GM23338 (cell line): Measurements from ENCODE around the gene COTL1.

ENCODE experiments used
- TF ChIP-seq, protein P1 (sequence below), 2 experiments: fragments of 200-600 bp in 1 of 2; sonication (generic) in 1 of 2; conservative IDR thresholded peaks; 2 replicates each; pipeline versions ENCODE4 v1.5.1 to v1.6.1; 2016 to 2017; ENCODE audit warnings: antibody characterized with exemption in 2 of 2, low read depth in 2 of 2, mild to moderate bottlenecking in 2 of 2, moderate library complexity in 1 of 2
- TF ChIP-seq, protein P2 (sequence below): IDR thresholded peaks from one replicate; pipeline ENCODE4 v1.6.1; 2018; ENCODE audit warnings: antibody characterized with exemption; ENCODE audit not compliant: unreplicated experiment

DNA sequence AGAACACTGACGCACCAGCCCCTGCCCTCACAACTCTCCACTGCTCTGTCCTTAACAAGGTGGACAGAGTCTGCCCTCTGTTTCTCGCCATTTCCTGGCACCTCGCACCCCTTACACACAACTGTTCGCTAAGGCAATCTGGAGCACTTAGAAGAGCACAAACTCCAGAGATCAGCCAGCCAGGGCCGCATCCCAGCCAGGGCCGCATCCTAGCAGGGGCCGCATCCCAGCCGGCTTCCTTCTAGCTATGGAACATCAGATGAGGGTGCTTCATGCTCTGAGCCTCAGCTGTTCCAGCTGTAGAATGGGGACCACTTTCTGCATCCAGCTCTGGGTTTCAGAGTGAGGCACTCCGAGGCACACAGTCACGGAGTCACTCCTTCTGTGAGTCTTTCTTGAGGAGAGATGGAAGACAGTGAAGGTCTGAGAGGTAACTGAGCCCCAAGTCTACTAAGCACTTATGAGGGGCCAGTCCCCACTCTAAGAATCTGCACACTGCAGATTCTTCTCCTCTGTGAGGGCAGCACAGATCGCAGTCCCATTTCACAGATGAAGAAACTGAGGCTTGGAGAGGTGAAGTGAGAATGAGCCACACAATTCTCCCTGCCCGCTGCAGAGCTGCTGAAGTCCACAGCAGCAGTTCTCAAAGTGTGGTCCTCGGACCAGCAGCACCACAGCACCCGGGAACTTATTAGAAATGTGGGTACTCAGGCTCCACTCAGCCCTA, 20.9 kb downstream of the COTL1 start:
- TF ChIP-seq, protein P1, sequence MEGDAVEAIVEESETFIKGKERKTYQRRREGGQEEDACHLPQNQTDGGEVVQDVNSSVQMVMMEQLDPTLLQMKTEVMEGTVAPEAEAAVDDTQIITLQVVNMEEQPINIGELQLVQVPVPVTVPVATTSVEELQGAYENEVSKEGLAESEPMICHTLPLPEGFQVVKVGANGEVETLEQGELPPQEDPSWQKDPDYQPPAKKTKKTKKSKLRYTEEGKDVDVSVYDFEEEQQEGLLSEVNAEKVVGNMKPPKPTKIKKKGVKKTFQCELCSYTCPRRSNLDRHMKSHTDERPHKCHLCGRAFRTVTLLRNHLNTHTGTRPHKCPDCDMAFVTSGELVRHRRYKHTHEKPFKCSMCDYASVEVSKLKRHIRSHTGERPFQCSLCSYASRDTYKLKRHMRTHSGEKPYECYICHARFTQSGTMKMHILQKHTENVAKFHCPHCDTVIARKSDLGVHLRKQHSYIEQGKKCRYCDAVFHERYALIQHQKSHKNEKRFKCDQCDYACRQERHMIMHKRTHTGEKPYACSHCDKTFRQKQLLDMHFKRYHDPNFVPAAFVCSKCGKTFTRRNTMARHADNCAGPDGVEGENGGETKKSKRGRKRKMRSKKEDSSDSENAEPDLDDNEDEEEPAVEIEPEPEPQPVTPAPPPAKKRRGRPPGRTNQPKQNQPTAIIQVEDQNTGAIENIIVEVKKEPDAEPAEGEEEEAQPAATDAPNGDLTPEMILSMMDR (conservative IDR thresholded peaks at IDR 0.05; ENCODE audit: low read depth in 2 of 2): no peak
- TF ChIP-seq, protein P2, sequence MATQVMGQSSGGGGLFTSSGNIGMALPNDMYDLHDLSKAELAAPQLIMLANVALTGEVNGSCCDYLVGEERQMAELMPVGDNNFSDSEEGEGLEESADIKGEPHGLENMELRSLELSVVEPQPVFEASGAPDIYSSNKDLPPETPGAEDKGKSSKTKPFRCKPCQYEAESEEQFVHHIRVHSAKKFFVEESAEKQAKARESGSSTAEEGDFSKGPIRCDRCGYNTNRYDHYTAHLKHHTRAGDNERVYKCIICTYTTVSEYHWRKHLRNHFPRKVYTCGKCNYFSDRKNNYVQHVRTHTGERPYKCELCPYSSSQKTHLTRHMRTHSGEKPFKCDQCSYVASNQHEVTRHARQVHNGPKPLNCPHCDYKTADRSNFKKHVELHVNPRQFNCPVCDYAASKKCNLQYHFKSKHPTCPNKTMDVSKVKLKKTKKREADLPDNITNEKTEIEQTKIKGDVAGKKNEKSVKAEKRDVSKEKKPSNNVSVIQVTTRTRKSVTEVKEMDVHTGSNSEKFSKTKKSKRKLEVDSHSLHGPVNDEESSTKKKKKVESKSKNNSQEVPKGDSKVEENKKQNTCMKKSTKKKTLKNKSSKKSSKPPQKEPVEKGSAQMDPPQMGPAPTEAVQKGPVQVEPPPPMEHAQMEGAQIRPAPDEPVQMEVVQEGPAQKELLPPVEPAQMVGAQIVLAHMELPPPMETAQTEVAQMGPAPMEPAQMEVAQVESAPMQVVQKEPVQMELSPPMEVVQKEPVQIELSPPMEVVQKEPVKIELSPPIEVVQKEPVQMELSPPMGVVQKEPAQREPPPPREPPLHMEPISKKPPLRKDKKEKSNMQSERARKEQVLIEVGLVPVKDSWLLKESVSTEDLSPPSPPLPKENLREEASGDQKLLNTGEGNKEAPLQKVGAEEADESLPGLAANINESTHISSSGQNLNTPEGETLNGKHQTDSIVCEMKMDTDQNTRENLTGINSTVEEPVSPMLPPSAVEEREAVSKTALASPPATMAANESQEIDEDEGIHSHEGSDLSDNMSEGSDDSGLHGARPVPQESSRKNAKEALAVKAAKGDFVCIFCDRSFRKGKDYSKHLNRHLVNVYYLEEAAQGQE: no peak
